Ovary (tissue), 9 donors: ENCODE results near the gene NFASC. TPM values are rescaled to one million over a fixed set of nuclear protein-coding genes. Genes with fewer than 3 reads are reported as not detected.

ENCODE experiments used
- DNase-seq, 5 donors: peaks; one replicate each; pipeline ENCODE4 v3.0.0-alpha.2; 2019 to 2020
- H3K27ac ChIP-seq, 2 donors: fragments of 200-600 bp; one replicate each; pipeline versions ENCODE4 v1.5.1 to v1.8.0; 2019 to 2022
- H3K27me3 ChIP-seq: fragments of 200-600 bp; one replicate; pipeline ENCODE4 v1.8.0; 2022
- H3K36me3 ChIP-seq: fragments of 200-600 bp; sonication (generic); one replicate; pipeline ENCODE4 v1.5.1; 2019
- H3K4me1 ChIP-seq: one replicate; pipeline ENCODE4 v1.8.1; 2013; ENCODE audit warnings: mild to moderate bottlenecking, moderate library complexity; ENCODE audit not compliant: insufficient read depth
- H3K4me3 ChIP-seq: fragments of 200-600 bp; sonication (generic); one replicate; pipeline ENCODE4 v1.5.1; 2017
- H3K9me3 ChIP-seq, 2 donors: fragments of 200-600 bp in 1 of 2; sonication (generic) in 1 of 2; one replicate each; pipeline versions ENCODE4 v1.5.1 to v1.8.1; 2013 to 2019; ENCODE audit warnings: mild to moderate bottlenecking in 1 of 2, moderate library complexity in 1 of 2
- CTCF ChIP-seq, 3 donors: fragments of 450-650 bp in 2 of 3; fragments of 200-600 bp in 1 of 3; IDR thresholded peaks; one replicate each; pipeline versions ENCODE4 v1.5.1 to v1.8.0; 2016 to 2022; ENCODE audit warnings: antibody characterized with exemption in 3 of 3, mild to moderate bottlenecking in 1 of 3
- EP300 ChIP-seq: sonication (generic); formaldehyde crosslinking; IDR thresholded peaks from one replicate; pipeline ENCODE4 v1.6.1; 2017; ENCODE audit warnings: antibody characterized with exemption
- POLR2A ChIP-seq: fragments of 450-650 bp; IDR thresholded peaks from one replicate; pipeline ENCODE4 v1.6.1; 2017; ENCODE audit warnings: antibody characterized with exemption, mild to moderate bottlenecking, moderate library complexity
- WGBS, 3 donors: extraction: QIAGEN DNeasy Blood & Tissue Kit in 1 of 3; methylation state at CpG; one replicate each; pipeline versions ENCODE4 v1.1.5 to v1.1.7; 2013 to 2017; 5-methylcytosine and 5-hydroxymethylcytosine counted together
- intact Hi-C, 4 donors: fragments of 100-400 bp; cut with DNase I; formaldehyde crosslinking; loops; one replicate each; pipeline versions ENCODE4 v1.11.0 to v1.15.1; 2022 to 2023
- polyA plus RNA-seq, 2 donors: library from polyadenylated mRNA; stranded (reverse); fragments of 200-250 nt in 1 of 2; fragments of 350-450 nt in 1 of 2; fragmentation: Illumina TruSeq in 1 of 2; extraction: RNeasy Lipid Tissue Mini Kit (QIAGEN cat#74804) in 1 of 2; gene quantifications; one replicate each; pipeline ENCODE4 v1.2.3, GENCODE V29; 2013 to 2014
- total RNA-seq, 7 donors: library from RNA; depleted of rRNA in 2 of 7; stranded (reverse); fragments of >200 nt in 2 of 7; fragmentation: NEBNext Ultra II Directional in 3 of 7; extraction: Animal tissue kit (Norgen Biotek cat#: 25700) in 3 of 7; gene quantifications; one replicate each; pipeline versions ENCODE4 v1.1.0 to v1.2.4, GENCODE V29; 2016 to 2023
- donor health status: DM: no; HTN: no; CAD: no; lungs with moderate emphysema.
- donor health status: DM: no; HTN: no; CAD: no.
- donor health status: Bipolar disorder and iron deficiency.
- donor health status: DM: yes; HTN: yes; CAD: no.
- donor health status: DM: no; HTN: no; CAD: no.
- donor health status: DM: yes; HTN: yes; CAD: no.

NFASC gene
- total and polyA plus RNA-seq, 9 donors, result 9.3 to 73.2 (median 20.9) TPM

- Histone ChIP-seq H3K4me1 (peaks cover 15% of the 10 kb centered on the region), H3K27me3 (no peaks in the 10 kb centered on the region), H3K9me3 (no peaks in the 10 kb centered on the region), H3K4me3 (no peak overlapping the region), H3K27ac (no peak overlapping the region), H3K36me3 (no peaks in the 10 kb centered on the region)
- WGBS, 3 donors, result 87 to 91% (median 89%) methylated on average over 6 of the region's 6 CpGs
- intact Hi-C loops, result no loop called here
- no peak for TF ChIP-seq EP300
- no peak for TF ChIP-seq CTCF (IDR thresholded peaks at IDR 0.05)
- DNase-seq, result no peak
Measured at GRCh38 chr1:204902671-204903070, 32.0 kb downstream of the NFASC start.

- H3K27ac ChIP-seq, result no peak overlapping the region
- no peak for TF ChIP-seq EP300
- no peak for TF ChIP-seq CTCF (IDR thresholded peaks at IDR 0.05)
- no peak for TF ChIP-seq POLR2A
- no peaks in the 10 kb centered on the region for H3K9me3 ChIP-seq
- no peaks in the 10 kb centered on the region for H3K36me3 ChIP-seq
- no peak for DNase-seq
- H3K4me1 ChIP-seq, result peaks cover 13% of the 10 kb centered on the region
- no peaks in the 10 kb centered on the region for H3K27me3 ChIP-seq
- intact Hi-C loops, result no loop called here
- no peak overlapping the region for H3K4me3 ChIP-seq
- 86 to 89% (median 89%) methylated on average over 7 of the region's 7 CpGs for WGBS, 3 donors
Measured at GRCh38 chr1:204904228-204904810, 33.7 kb downstream of the NFASC start.

DNA sequence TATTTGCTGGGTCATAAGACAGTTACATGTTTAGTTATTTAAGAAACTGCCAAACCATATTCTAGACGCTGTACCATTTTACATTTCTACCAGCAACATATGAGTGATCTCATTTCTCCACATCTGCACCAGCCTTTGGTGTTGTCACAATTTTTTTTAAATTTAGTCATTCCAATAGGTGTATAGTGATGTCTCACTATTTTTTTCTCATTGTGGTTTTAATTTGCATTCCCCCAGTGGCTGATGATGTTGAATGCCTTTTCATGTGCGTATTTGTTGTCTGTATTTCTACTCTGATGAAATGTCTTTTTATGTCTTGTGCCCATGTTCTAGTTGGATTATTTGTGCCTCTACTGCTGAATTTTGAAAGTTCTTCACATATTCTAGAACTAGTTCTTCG is 38.4 kb downstream of the NFASC start:
- 93 to 96% (median 95%) methylated on average over 3 of the region's 3 CpGs for WGBS, 3 donors
- H3K9me3 ChIP-seq, result no peaks in the 10 kb centered on the region
- peaks cover 4% of the 10 kb centered on the region for H3K4me1 ChIP-seq
- no peaks in the 10 kb centered on the region for H3K36me3 ChIP-seq
- no peak overlapping the region for H3K27ac ChIP-seq
- no peak for TF ChIP-seq CTCF (IDR thresholded peaks at IDR 0.05)
- no peak for TF ChIP-seq POLR2A
- no peak for TF ChIP-seq EP300
- H3K4me3 ChIP-seq, result no peak overlapping the region
- no peak for DNase-seq
- H3K27me3 ChIP-seq, result no peaks in the 10 kb centered on the region
- intact Hi-C loops, result no loop called here

DNA sequence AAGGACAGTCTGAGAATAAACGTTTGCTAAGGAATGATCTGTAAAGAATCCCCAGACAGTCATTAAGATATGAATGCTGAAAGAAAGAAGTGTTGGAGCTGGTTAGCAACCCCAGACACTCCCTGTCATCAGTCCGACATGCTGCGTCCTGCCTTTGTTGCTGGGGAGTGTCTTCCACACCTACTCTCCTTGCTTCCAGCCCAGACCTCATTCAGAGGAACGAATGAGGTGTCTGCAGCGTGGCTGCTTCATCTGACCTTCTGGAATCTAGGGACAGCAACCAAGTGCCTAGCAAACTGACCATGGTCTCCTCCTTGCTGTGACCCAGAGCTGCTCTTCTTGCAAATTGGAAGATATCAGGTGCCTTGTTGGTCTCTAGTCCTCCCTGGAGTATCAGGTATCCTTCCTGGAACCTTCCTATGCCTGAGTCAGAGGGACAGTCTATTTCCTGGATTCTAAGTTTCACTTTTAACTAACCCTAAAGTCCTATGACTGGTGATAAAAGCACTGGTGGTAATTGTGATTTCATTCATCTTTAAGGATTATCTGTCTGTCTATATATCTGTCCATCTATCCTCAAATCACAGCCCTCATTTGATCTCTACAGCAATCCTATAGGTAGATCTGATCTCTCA is 45.3 kb downstream of the NFASC start:
- Histone ChIP-seq H3K9me3 (no peaks in the 10 kb centered on the region), H3K27ac (no peak overlapping the region), H3K4me3 (no peak overlapping the region), H3K4me1 (no peaks in the 10 kb centered on the region), H3K27me3 (no peaks in the 10 kb centered on the region), H3K36me3 (no peaks in the 10 kb centered on the region)
- 31 to 68% (median 59%) methylated on average over 5 of the region's 5 CpGs for WGBS, 3 donors
- intact Hi-C loops, result no loop called here
- no peak for TF ChIP-seq EP300
- DNase-seq, result no peak

GRCh38 chr1:204917802-204918201 is 47.1 kb downstream of the NFASC start:
- no peak for TF ChIP-seq EP300
- TF ChIP-seq POLR2A, result no peak
- TF ChIP-seq CTCF (IDR thresholded peaks at IDR 0.05), result no peak
- Histone ChIP-seq H3K36me3 (no peaks in the 10 kb centered on the region), H3K27me3 (no peaks in the 10 kb centered on the region), H3K4me1 (no peaks in the 10 kb centered on the region), H3K9me3 (no peaks in the 10 kb centered on the region), H3K4me3 (no peak overlapping the region), H3K27ac (no peak overlapping the region)
- DNase-seq, result no peak
- 96 to 98% (median 98%) methylated on average over 2 of the region's 2 CpGs for WGBS, 3 donors
- intact Hi-C loops, result no loop called here
